ENCODE data around the gene ACLY. TPM values are rescaled to one million over a fixed set of nuclear protein-coding genes. Genes with fewer than 3 reads are reported as not detected.

The ACLY gene
- total and polyA plus RNA-seq, 2 experiments from 2014 or later: 119 to 439 TPM

DNA sequence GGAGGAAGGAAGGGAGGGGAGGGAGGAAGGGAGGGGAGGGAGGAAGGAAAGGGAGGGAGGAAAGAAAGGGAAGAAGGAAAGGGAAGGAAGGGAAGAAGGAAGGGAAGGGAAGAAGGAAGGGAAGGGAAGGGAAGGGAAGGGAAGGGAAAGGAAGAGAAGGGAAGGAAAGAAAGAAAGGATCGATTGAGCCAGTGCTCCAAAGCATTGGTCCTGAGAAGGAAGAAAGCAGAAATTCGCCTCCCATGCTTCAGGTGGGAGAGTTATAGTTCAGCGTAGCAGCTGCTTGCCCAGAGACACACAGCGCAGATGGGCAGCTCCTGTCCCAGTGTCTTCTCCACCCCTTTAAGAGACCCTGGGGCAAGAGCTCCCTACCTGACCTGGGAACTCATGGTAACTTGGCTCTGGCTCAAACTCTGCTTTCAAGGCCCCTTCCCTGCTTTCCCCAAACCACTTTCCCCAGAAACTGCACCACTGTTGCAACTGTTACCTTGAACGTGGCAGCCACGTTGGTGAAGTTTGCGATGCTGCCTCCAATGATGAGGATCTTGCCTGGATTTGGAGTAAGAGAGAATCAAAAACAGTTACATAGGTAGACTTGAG, 14.4 kb downstream of the ACLY start (continued):
- TF ChIP-seq, protein P1, sequence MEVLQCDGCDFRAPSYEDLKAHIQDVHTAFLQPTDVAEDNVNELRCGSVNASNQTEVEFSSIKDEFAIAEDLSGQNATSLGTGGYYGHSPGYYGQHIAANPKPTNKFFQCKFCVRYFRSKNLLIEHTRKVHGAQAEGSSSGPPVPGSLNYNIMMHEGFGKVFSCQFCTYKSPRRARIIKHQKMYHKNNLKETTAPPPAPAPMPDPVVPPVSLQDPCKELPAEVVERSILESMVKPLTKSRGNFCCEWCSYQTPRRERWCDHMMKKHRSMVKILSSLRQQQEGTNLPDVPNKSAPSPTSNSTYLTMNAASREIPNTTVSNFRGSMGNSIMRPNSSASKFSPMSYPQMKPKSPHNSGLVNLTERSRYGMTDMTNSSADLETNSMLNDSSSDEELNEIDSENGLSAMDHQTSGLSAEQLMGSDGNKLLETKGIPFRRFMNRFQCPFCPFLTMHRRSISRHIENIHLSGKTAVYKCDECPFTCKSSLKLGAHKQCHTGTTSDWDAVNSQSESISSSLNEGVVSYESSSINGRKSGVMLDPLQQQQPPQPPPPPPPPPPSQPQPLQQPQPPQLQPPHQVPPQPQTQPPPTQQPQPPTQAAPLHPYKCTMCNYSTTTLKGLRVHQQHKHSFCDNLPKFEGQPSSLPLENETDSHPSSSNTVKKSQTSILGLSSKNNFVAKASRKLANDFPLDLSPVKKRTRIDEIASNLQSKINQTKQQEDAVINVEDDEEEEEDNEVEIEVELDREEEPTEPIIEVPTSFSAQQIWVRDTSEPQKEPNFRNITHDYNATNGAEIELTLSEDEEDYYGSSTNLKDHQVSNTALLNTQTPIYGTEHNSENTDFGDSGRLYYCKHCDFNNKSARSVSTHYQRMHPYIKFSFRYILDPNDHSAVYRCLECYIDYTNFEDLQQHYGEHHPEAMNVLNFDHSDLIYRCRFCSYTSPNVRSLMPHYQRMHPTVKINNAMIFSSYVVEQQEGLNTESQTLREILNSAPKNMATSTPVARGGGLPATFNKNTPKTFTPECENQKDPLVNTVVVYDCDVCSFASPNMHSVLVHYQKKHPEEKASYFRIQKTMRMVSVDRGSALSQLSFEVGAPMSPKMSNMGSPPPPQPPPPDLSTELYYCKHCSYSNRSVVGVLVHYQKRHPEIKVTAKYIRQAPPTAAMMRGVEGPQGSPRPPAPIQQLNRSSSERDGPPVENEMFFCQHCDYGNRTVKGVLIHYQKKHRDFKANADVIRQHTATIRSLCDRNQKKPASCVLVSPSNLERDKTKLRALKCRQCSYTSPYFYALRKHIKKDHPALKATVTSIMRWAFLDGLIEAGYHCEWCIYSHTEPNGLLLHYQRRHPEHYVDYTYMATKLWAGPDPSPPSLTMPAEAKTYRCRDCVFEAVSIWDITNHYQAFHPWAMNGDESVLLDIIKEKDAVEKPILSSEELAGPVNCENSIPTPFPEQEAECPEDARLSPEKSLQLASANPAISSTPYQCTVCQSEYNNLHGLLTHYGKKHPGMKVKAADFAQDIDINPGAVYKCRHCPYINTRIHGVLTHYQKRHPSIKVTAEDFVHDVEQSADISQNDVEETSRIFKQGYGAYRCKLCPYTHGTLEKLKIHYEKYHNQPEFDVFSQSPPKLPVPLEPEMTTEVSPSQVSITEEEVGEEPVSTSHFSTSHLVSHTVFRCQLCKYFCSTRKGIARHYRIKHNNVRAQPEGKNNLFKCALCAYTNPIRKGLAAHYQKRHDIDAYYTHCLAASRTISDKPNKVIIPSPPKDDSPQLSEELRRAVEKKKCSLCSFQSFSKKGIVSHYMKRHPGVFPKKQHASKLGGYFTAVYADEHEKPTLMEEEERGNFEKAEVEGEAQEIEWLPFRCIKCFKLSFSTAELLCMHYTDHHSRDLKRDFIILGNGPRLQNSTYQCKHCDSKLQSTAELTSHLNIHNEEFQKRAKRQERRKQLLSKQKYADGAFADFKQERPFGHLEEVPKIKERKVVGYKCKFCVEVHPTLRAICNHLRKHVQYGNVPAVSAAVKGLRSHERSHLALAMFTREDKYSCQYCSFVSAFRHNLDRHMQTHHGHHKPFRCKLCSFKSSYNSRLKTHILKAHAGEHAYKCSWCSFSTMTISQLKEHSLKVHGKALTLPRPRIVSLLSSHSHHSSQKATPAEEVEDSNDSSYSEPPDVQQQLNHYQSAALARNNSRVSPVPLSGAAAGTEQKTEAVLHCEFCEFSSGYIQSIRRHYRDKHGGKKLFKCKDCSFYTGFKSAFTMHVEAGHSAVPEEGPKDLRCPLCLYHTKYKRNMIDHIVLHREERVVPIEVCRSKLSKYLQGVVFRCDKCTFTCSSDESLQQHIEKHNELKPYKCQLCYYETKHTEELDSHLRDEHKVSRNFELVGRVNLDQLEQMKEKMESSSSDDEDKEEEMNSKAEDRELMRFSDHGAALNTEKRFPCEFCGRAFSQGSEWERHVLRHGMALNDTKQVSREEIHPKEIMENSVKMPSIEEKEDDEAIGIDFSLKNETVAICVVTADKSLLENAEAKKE (CRISPR knock-in tag; IDR thresholded peaks at IDR 0.05): no peak
- TF ChIP-seq ZNF331 (CRISPR knock-in tag; IDR thresholded peaks at IDR 0.05; ENCODE audit: low read depth): no peak
- no peak for TF ChIP-seq JUNB (IDR thresholded peaks at IDR 0.05; ENCODE audit: unreplicated experiment)
- TF ChIP-seq STAT1 (IDR thresholded peaks at IDR 0.05; ENCODE audit: unreplicated experiment): no peak

DNA sequence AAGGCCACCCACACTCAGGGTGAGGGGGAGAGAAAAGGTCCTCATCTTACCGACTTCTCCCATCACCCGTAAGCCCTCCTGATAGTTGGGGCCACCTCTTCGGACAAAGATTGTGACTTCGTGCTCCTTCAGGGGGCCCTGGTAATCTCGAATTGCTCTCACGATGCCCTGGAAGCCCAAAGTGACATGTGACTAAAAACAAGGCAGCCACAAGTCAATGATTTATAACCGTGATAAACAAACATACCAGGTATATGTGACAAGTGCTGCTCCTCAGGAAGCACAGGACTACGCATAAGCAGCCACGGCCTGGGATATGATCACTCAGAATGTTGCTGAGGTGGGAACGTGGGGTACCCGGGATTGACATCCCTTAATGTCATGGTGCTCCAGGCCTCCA, 17.1 kb downstream of the ACLY start:
- Histone ChIP-seq H3F3A (replicated peaks; ENCODE audit: low read depth) (peaks cover 39% of the 10 kb centered on the region; the same call in 1 of the 2 replicates), H4K20me1 (replicated peaks; ENCODE audit: insufficient read depth) (peaks cover 43% of the 10 kb centered on the region), H3K27ac (ENCODE audit: low read depth) (no peak overlapping the region), H3K79me2 (replicated peaks; ENCODE audit: insufficient read depth) (peaks cover 18% of the 10 kb centered on the region), H3K27me3 (ENCODE audit: insufficient read depth) (no peaks in the 10 kb centered on the region), H3K9me2 (ENCODE audit: insufficient read depth) (no peaks in the 10 kb centered on the region), H2AFZ (no peak overlapping the region), H3K36me3 (ENCODE audit: insufficient read depth) (peaks cover 77% of the 10 kb centered on the region), H3K4me3 (no peak overlapping the region), H3K4me2 (no peak overlapping the region), H3K4me1 (ENCODE audit: insufficient read depth) (no peaks in the 10 kb centered on the region)
- ATAC-seq (no peak), DNase-seq (ENCODE audit: low spot score) (no peak)
- Mint-ChIP-seq H3K4me1 (no peaks in the 10 kb centered on the region), H3K27me3 (ENCODE audit: insufficient read depth, low read depth, poor library complexity) (peaks cover 2% of the 10 kb centered on the region), H3K4me3 (no peak overlapping the region), H3K9me3 (no peaks in the 10 kb centered on the region), H3K27ac (no peak overlapping the region), H3K36me3 (ENCODE audit: low read depth) (peaks cover 94% of the 10 kb centered on the region)
- TF ChIP-seq EZH2phosphoT487 (IDR thresholded peaks at IDR 0.05; ENCODE audit: unreplicated experiment) (no peak), ZNF114 (CRISPR knock-in tag; IDR thresholded peaks at IDR 0.05) (no peak), ETS1 (IDR thresholded peaks at IDR 0.05) (no peak), EZH2 (IDR thresholded peaks at IDR 0.05; ENCODE audit: low read depth, unreplicated experiment) (no peak), JUNB (IDR thresholded peaks at IDR 0.05; ENCODE audit: unreplicated experiment) (no peak)

Data from GM23338 (cell line).